ENCODE data around the gene CDC20.

The CDC20 gene

GRCh38 chr1:43358746-43359693, at the start of gene CDC20:
Gene CDC20 (plus strand): TSS chr1:43358981. CDS start chr1:43359216, 235 bp downstream.
- no peaks in the 10 kb centered on the region for H3K9me3 ChIP-seq (ENCODE audit: low read length)
- H3K27ac ChIP-seq (ENCODE audit: low read depth, low read length), result peak within 1 kb of the TSS; percentile 93
- H3K27me3 ChIP-seq (ENCODE audit: control insufficient read depth in 1 of 2, insufficient read depth in 2 of 2, low read length in 2 of 2), result no peaks in the 10 kb centered on the region
- peak within 1 kb of the TSS; percentile 52 to 96 for H3K4me3 ChIP-seq (ENCODE audit: low read depth in 1 of 2, low read length in 2 of 2)
- H3K9ac ChIP-seq (ENCODE audit: low read length), result peak within 1 kb of the TSS; percentile 88
- peaks cover 22% of the 10 kb centered on the region for H3K36me3 ChIP-seq (ENCODE audit: insufficient read depth, low read length)
- peaks cover 13% of the 10 kb centered on the region for H3K4me1 ChIP-seq (ENCODE audit: insufficient read depth, low read length)

GRCh38 chr1:43309405-43310025, 49.3 kb upstream of the CDC20 start:
- Histone ChIP-seq H3K4me3 (ENCODE audit: low read depth in 1 of 2, low read length in 2 of 2) (no peak overlapping the region), H3K9me3 (ENCODE audit: low read length) (no peaks in the 10 kb centered on the region), H3K27ac (ENCODE audit: low read depth, low read length) (no peak overlapping the region), H3K9ac (ENCODE audit: low read length) (no peak overlapping the region), H3K36me3 (ENCODE audit: insufficient read depth, low read length) (no peaks in the 10 kb centered on the region), H3K27me3 (ENCODE audit: control insufficient read depth in 1 of 2, insufficient read depth in 2 of 2, low read length in 2 of 2) (no peaks in the 10 kb centered on the region), H3K4me1 (ENCODE audit: insufficient read depth, low read length) (no peaks in the 10 kb centered on the region)

- H3K9ac ChIP-seq (ENCODE audit: low read length), result no peak overlapping the region
- H3K27me3 ChIP-seq (ENCODE audit: control insufficient read depth in 1 of 2, insufficient read depth in 2 of 2, low read length in 2 of 2), result no peaks in the 10 kb centered on the region
- no peaks in the 10 kb centered on the region for H3K9me3 ChIP-seq (ENCODE audit: low read length)
- no peak overlapping the region for H3K4me3 ChIP-seq (ENCODE audit: low read depth in 1 of 2, low read length in 2 of 2)
- H3K27ac ChIP-seq (ENCODE audit: low read depth, low read length), result no peak overlapping the region
- H3K4me1 ChIP-seq (ENCODE audit: insufficient read depth, low read length), result no peaks in the 10 kb centered on the region
- no peaks in the 10 kb centered on the region for H3K36me3 ChIP-seq (ENCODE audit: insufficient read depth, low read length)
These were observed 47.3 kb upstream of the CDC20 start for GRCh38 chr1:43311521-43311920.

- H3K9me3 ChIP-seq (ENCODE audit: low read length), result no peaks in the 10 kb centered on the region
- H3K27me3 ChIP-seq (ENCODE audit: control insufficient read depth in 1 of 2, insufficient read depth in 2 of 2, low read length in 2 of 2), result no peaks in the 10 kb centered on the region
- no peak overlapping the region for H3K4me3 ChIP-seq (ENCODE audit: low read depth in 1 of 2, low read length in 2 of 2)
- H3K4me1 ChIP-seq (ENCODE audit: insufficient read depth, low read length), result no peaks in the 10 kb centered on the region
- no peaks in the 10 kb centered on the region for H3K36me3 ChIP-seq (ENCODE audit: insufficient read depth, low read length)
- H3K27ac ChIP-seq (ENCODE audit: low read depth, low read length), result no peak overlapping the region
- H3K9ac ChIP-seq (ENCODE audit: low read length), result no peak overlapping the region
These were observed 46.6 kb upstream of the CDC20 start for GRCh38 chr1:43312212-43312623.

DNA sequence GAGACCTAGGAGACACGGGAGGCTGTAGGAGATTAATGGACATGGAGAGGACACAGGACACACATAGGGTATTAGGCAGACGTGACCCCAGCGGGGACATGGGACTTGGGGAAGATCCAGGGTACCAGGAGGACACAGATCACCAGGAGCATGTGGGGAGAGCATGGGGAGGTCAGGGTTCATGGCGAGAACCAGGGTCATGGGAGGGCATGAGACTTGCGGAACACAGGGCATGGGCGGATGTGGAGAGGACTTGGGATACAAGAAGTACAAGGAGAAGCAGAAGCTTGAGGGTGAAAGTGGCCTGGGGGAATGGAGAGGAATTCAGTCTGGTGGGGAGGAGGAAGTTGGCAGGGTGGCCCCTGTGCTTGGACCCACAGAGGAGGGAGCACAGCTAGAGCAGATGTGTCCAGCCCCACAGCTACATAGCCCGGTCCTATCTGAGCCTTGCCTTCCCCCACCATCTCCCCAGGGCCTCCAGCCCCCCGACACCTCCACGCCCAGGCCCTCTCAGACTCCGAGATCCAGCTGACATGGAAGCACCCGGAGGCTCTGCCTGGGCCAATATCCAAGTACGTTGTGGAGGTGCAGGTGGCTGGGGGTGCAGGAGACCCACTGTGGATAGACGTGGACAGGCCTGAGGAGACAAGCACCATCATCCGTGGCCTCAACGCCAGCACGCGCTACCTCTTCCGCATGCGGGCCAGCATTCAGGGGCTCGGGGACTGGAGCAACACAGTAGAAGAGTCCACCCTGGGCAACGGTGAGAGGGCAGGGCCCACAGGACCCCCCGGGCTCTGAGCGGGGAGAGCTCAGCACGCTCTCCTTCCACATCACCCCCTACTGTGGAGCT, 45.9 kb upstream of the CDC20 start:
- H3K27ac ChIP-seq (ENCODE audit: low read depth, low read length), result no peak overlapping the region
- no peaks in the 10 kb centered on the region for H3K27me3 ChIP-seq (ENCODE audit: control insufficient read depth in 1 of 2, insufficient read depth in 2 of 2, low read length in 2 of 2)
- H3K36me3 ChIP-seq (ENCODE audit: insufficient read depth, low read length), result no peaks in the 10 kb centered on the region
- H3K9ac ChIP-seq (ENCODE audit: low read length), result no peak overlapping the region
- no peaks in the 10 kb centered on the region for H3K9me3 ChIP-seq (ENCODE audit: low read length)
- H3K4me1 ChIP-seq (ENCODE audit: insufficient read depth, low read length), result no peaks in the 10 kb centered on the region
- H3K4me3 ChIP-seq (ENCODE audit: low read depth in 1 of 2, low read length in 2 of 2), result no peak overlapping the region

DNA sequence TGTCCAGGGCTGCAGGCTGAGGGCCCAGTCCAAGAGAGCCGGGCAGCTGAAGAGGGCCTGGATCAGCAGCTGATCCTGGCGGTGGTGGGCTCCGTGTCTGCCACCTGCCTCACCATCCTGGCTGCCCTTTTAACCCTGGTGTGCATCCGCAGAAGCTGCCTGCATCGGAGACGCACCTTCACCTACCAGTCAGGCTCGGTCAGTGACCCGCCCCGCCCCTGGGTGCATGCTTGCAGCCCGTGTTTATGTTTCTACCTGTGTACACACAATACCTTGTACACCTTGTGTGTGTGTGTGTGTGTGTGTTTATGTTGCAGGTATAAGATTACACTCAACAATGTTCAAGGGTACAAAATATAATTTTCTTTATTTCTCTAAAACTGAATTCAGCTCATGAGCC, 45.0 kb upstream of the CDC20 start:
- no peak overlapping the region for H3K4me3 ChIP-seq (ENCODE audit: low read depth in 1 of 2, low read length in 2 of 2)
- no peak overlapping the region for H3K27ac ChIP-seq (ENCODE audit: low read depth, low read length)
- no peaks in the 10 kb centered on the region for H3K36me3 ChIP-seq (ENCODE audit: insufficient read depth, low read length)
- no peaks in the 10 kb centered on the region for H3K4me1 ChIP-seq (ENCODE audit: insufficient read depth, low read length)
- no peak overlapping the region for H3K9ac ChIP-seq (ENCODE audit: low read length)
- no peaks in the 10 kb centered on the region for H3K9me3 ChIP-seq (ENCODE audit: low read length)
- H3K27me3 ChIP-seq (ENCODE audit: control insufficient read depth in 1 of 2, insufficient read depth in 2 of 2, low read length in 2 of 2), result no peaks in the 10 kb centered on the region

DNA sequence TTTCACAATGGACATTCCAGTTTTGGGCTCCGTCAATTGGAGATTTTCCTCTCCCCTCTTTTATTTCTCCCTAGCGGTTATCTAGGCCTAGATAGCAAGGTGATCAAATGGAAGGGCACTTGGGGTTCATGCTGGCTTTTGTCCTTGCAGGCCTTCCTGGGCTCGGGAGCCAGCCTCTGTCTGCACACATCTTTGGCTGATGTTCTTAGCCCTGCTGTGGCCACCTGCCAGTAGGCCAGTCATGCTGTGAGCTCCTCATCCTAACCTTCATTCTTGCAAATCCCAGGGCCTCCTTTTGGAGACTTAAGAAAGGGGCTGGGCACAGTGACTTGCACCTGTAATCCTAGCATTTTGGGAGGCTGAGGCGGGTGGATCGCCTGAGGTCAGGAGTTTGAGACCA, 44.5 kb upstream of the CDC20 start:
- H3K27me3 ChIP-seq (ENCODE audit: control insufficient read depth in 1 of 2, insufficient read depth in 2 of 2, low read length in 2 of 2), result no peaks in the 10 kb centered on the region
- no peaks in the 10 kb centered on the region for H3K4me1 ChIP-seq (ENCODE audit: insufficient read depth, low read length)
- no peaks in the 10 kb centered on the region for H3K9me3 ChIP-seq (ENCODE audit: low read length)
- H3K27ac ChIP-seq (ENCODE audit: low read depth, low read length), result no peak overlapping the region
- H3K9ac ChIP-seq (ENCODE audit: low read length), result no peak overlapping the region
- H3K4me3 ChIP-seq (ENCODE audit: low read depth in 1 of 2, low read length in 2 of 2), result no peak overlapping the region
- H3K36me3 ChIP-seq (ENCODE audit: insufficient read depth, low read length), result no peaks in the 10 kb centered on the region

- H3K9ac ChIP-seq (ENCODE audit: low read length), result no peak overlapping the region
- H3K4me1 ChIP-seq (ENCODE audit: insufficient read depth, low read length), result no peaks in the 10 kb centered on the region
- H3K27ac ChIP-seq (ENCODE audit: low read depth, low read length), result no peak overlapping the region
These were observed 43.3 kb upstream of the CDC20 start for GRCh38 chr1:43315481-43315880.

GRCh38 chr1:43315963-43316737, 42.6 kb upstream of the CDC20 start:
- Histone ChIP-seq H3K36me3 (ENCODE audit: insufficient read depth, low read length) (no peaks in the 10 kb centered on the region), H3K9me3 (ENCODE audit: low read length) (no peaks in the 10 kb centered on the region), H3K27me3 (ENCODE audit: control insufficient read depth in 1 of 2, insufficient read depth in 2 of 2, low read length in 2 of 2) (no peaks in the 10 kb centered on the region), H3K4me1 (ENCODE audit: insufficient read depth, low read length) (no peaks in the 10 kb centered on the region), H3K27ac (ENCODE audit: low read depth, low read length) (no peak overlapping the region), H3K4me3 (ENCODE audit: low read depth in 1 of 2, low read length in 2 of 2) (no peak overlapping the region), H3K9ac (ENCODE audit: low read length) (no peak overlapping the region)

More at GRCh38 chr1:43315481-43315880, 43.3 kb upstream of the CDC20 start:
- Histone ChIP-seq H3K9me3 (ENCODE audit: low read length) (no peaks in the 10 kb centered on the region), H3K27me3 (ENCODE audit: control insufficient read depth in 1 of 2, insufficient read depth in 2 of 2, low read length in 2 of 2) (no peaks in the 10 kb centered on the region), H3K4me3 (ENCODE audit: low read depth in 1 of 2, low read length in 2 of 2) (no peak overlapping the region), H3K36me3 (ENCODE audit: insufficient read depth, low read length) (no peaks in the 10 kb centered on the region)

DNA sequence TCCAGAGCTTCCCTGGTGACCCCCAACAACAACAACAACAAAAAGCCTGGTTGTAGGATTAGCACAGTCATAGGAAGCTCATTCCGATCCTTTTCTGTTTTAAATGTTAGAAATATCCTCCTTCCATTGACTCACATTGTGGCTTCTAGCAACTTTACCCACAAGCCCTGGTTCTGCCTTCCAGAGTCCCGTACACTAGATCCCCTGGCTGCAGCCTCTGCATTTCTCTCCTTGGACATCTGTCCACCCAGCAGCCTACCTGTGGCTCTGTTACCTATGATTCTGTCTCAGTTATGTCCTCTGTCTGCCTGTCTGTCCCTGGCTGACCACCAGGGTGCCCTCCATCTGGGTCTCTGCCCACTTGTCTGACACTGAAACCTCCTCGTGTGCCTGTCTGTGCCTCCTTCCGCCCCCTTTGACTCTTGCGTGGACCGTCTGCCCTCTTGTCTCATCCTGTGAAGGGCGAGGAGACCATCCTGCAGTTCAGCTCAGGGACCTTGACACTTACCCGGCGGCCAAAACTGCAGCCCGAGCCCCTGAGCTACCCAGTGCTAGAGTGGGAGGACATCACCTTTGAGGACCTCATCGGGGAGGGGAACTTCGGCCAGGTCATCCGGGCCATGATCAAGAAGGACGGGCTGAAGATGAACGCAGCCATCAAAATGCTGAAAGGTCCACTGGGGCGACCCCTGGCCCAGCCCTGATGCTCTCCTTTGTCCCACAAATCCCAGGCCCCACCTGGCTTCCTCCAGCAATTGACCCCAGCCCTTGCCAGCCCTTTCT, 41.9 kb upstream of the CDC20 start:
- Histone ChIP-seq H3K9ac (ENCODE audit: low read length) (no peak overlapping the region), H3K4me1 (ENCODE audit: insufficient read depth, low read length) (no peaks in the 10 kb centered on the region), H3K27ac (ENCODE audit: low read depth, low read length) (no peak overlapping the region)

More for the DNA sequence above, 41.9 kb upstream of the CDC20 start:
- no peak overlapping the region for H3K4me3 ChIP-seq (ENCODE audit: low read depth in 1 of 2, low read length in 2 of 2)
- H3K36me3 ChIP-seq (ENCODE audit: insufficient read depth, low read length), result no peaks in the 10 kb centered on the region
- H3K27me3 ChIP-seq (ENCODE audit: control insufficient read depth in 1 of 2, insufficient read depth in 2 of 2, low read length in 2 of 2), result no peaks in the 10 kb centered on the region
- no peaks in the 10 kb centered on the region for H3K9me3 ChIP-seq (ENCODE audit: low read length)
